Progenitor cell of endocrine pancreas (in vitro differentiated cells): ENCODE results near the gene TANGO6. TPM values are rescaled to one million over a fixed set of nuclear protein-coding genes. Genes with fewer than 3 reads are reported as not detected.

Experiments
- DNase-seq: peaks from one replicate; pipeline ENCODE4 v3.0.0; 2021; ENCODE audit warnings: low spot score; ENCODE audit not compliant: unreplicated experiment
- H3K27ac Mint-ChIP-seq: 2 replicates; pipeline ENCODE4 v1.8.0; 2021; ENCODE audit warnings: mild to moderate bottlenecking, moderate library complexity, mixed read lengths
- H3K27me3 Mint-ChIP-seq: 2 replicates; pipeline ENCODE4 v1.8.0; 2021; ENCODE audit warnings: mixed read lengths
- H3K36me3 Mint-ChIP-seq: 2 replicates; pipeline ENCODE4 v1.8.0; 2022; ENCODE audit warnings: mixed read lengths; ENCODE audit not compliant: insufficient read depth
- H3K4me1 Mint-ChIP-seq: 2 replicates; pipeline ENCODE4 v1.8.0; 2021; ENCODE audit warnings: low read depth, mixed read lengths
- H3K4me3 Mint-ChIP-seq: 2 replicates; pipeline ENCODE4 v1.8.0; 2021; ENCODE audit warnings: low read depth, mild to moderate bottlenecking, moderate library complexity, mixed read lengths
- H3K9me3 Mint-ChIP-seq: 2 replicates; pipeline ENCODE4 v1.8.0; 2021; ENCODE audit warnings: low read depth, mixed read lengths
- CTCF ChIP-seq: fragments of 200-600 bp; sonication (generic); IDR thresholded peaks from one replicate; pipeline ENCODE4 v1.5.0; 2021; ENCODE audit warnings: antibody characterized with exemption, mild to moderate bottlenecking; ENCODE audit not compliant: unreplicated experiment
- total RNA-seq: library from RNA; stranded (reverse); gene quantifications from 2 replicates; pipeline ENCODE4 v1.2.1, GENCODE V29; 2021

Gene TANGO6
- total RNA-seq, 1 donor from 2014 or later, result 14.8 TPM

GRCh38 chr16:68848786-68849185 lies 5.5 kb downstream of the TANGO6 start:
- H3K4me3 Mint-ChIP-seq, result no peak overlapping the region
- no peaks in the 10 kb centered on the region for H3K27me3 Mint-ChIP-seq
- no peaks in the 10 kb centered on the region for H3K9me3 Mint-ChIP-seq
- peaks cover 6% of the 10 kb centered on the region for H3K4me1 Mint-ChIP-seq
- no peak for TF ChIP-seq CTCF
- H3K36me3 Mint-ChIP-seq, result no peaks in the 10 kb centered on the region
- no peak for DNase-seq
- H3K27ac Mint-ChIP-seq, result no peak overlapping the region

- no peak for TF ChIP-seq CTCF
- no peak overlapping the region for H3K27ac Mint-ChIP-seq
- H3K4me1 Mint-ChIP-seq, result no peaks in the 10 kb centered on the region
- no peak for DNase-seq
- no peak overlapping the region for H3K4me3 Mint-ChIP-seq
- H3K36me3 Mint-ChIP-seq, result no peaks in the 10 kb centered on the region
- H3K27me3 Mint-ChIP-seq, result no peaks in the 10 kb centered on the region
- H3K9me3 Mint-ChIP-seq, result no peaks in the 10 kb centered on the region
Observed at GRCh38 chr16:68850481-68850880, 7.2 kb downstream of the TANGO6 start.

- Mint-ChIP-seq H3K27ac (no peak overlapping the region), H3K36me3 (no peaks in the 10 kb centered on the region), H3K27me3 (no peaks in the 10 kb centered on the region), H3K4me1 (no peaks in the 10 kb centered on the region), H3K4me3 (no peak overlapping the region), H3K9me3 (no peaks in the 10 kb centered on the region)
- no peak for DNase-seq
- TF ChIP-seq CTCF, result no peak
Observed at GRCh38 chr16:68851601-68852000, 8.3 kb downstream of the TANGO6 start.

- no peaks in the 10 kb centered on the region for H3K27me3 Mint-ChIP-seq
Observed at GRCh38 chr16:68857479-68857878, 14.1 kb downstream of the TANGO6 start.

GRCh38 chr16:68859828-68860227 lies 16.5 kb downstream of the TANGO6 start:
- peaks cover 2% of the 10 kb centered on the region for H3K36me3 Mint-ChIP-seq
- TF ChIP-seq CTCF, result no peak
- no peak overlapping the region for H3K27ac Mint-ChIP-seq
- H3K9me3 Mint-ChIP-seq, result peaks cover 3% of the 10 kb centered on the region
- no peaks in the 10 kb centered on the region for H3K4me1 Mint-ChIP-seq
- no peak for DNase-seq
- no peaks in the 10 kb centered on the region for H3K27me3 Mint-ChIP-seq
- H3K4me3 Mint-ChIP-seq, result no peak overlapping the region

More at GRCh38 chr16:68857479-68857878, 14.1 kb downstream of the TANGO6 start:
- no peak for TF ChIP-seq CTCF
- peaks cover 3% of the 10 kb centered on the region for H3K9me3 Mint-ChIP-seq
- no peak overlapping the region for H3K27ac Mint-ChIP-seq
- no peaks in the 10 kb centered on the region for H3K4me1 Mint-ChIP-seq
- H3K4me3 Mint-ChIP-seq, result no peak overlapping the region
- peaks cover 2% of the 10 kb centered on the region for H3K36me3 Mint-ChIP-seq
- DNase-seq, result no peak
